Stimulated activated CD8-positive, alpha-beta memory T cell treated with anti-CD3 and anti-CD28 coated beads, Interleukin-7, amount 100 ng/mL, for 1 hour (primary cell): ENCODE data around the gene KCP.

Source experiments
- DNase-seq, 2 donors: peaks; one replicate each; pipeline ENCODE4 v3.0.0-alpha.2; 2020; ENCODE audit warnings: low read depth in 2 of 2

Gene KCP

GRCh38 chr7:128939075-128939860 is 28.8 kb upstream of the KCP start:
- no peak for DNase-seq

GRCh38 chr7:128938544-128939074 is 28.1 kb upstream of the KCP start:
- no peak for DNase-seq

DNA sequence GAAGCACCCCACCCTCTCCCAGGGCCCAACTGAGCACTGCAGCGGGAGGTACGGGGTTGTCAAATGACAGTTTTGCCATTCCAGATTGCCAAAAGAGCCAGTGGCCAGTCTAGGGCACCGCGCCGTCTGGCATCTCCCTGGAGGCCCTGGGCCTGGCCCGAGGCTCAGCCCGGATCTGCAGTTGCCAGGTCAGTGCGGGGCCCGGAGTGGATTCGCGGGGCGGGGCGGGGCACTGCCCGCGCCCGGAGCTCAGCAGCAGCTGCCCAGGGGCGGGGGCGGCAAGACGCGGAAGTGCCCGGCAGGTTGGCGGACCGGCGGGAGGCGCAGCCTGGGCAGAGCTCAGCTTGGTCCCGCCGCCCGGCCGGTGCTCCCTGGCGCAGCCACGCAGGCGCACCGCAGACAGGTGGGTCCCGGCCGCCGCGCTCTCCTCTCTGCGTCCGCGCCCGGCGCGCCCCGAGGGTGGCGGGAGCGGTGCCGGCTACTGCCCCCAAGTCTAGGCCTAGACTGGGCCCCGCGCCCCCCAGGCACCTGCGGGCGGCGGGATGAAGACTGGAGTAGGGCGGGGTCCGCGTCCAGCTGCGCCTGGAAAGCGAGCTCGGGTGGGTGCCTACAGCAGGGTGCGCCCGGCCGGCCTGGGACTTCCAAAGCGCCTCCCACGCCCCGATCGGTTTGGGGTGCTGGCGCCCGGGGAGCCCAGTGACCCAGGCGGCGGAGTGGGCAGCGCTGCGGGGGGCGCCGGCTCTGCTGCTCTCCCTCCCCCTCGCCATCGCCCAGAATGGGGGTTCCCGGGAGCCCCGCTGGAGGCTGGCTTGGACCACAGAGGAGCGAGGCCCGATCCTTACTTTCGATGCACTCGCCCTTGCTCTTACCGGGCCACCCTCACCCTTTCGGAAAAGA is 27.4 kb upstream of the KCP start, which contains the start of gene IRF5:
IRF5 (plus strand) TSS at position 281 of the 897 bp plus-strand sequence. CDS start 4,155 bp downstream, outside the sequence.
- DNase-seq, result no peak

DNA sequence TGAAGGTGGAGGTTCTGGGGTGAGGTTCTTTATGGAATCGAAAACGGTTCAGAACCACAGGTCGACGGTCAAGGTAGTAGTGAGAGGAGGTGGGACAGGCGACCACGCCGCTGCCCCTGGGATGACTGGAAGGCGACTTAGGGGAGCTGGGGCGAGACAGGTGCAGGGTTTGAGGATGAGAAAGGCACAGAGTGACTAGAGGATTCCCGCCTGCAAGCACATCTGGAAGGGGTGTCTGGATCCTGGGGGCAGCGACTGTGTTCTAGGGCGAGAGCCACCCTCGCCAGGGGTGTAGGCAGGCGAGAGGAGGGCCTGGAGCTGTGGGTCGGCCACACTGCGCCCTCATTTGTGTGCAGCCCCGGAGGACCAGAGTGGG is 26.8 kb upstream of the KCP start:
- no peak for DNase-seq

GRCh38 chr7:128936798-128937197 is 26.3 kb upstream of the KCP start:
- DNase-seq, result no peak

DNA sequence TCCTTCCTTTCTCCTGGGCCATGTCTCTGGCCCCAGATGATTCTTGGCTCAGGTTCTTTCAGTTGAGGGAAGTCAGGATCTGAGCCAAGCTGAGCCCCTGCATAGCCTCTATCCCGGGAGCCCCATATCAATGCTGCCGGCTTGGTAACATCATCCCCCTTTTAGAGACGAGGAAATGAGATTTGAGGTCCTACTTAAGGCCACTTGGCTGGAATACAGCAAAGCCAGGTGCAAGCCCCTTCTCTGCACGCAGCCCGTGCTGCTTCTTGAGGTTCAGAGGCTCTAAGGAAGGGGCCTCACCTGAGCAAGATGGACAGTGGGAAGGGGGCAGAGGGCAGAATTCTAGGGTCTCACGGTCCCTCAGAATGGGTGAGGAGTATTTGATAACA is 24.8 kb upstream of the KCP start:
- no peak for DNase-seq

DNA sequence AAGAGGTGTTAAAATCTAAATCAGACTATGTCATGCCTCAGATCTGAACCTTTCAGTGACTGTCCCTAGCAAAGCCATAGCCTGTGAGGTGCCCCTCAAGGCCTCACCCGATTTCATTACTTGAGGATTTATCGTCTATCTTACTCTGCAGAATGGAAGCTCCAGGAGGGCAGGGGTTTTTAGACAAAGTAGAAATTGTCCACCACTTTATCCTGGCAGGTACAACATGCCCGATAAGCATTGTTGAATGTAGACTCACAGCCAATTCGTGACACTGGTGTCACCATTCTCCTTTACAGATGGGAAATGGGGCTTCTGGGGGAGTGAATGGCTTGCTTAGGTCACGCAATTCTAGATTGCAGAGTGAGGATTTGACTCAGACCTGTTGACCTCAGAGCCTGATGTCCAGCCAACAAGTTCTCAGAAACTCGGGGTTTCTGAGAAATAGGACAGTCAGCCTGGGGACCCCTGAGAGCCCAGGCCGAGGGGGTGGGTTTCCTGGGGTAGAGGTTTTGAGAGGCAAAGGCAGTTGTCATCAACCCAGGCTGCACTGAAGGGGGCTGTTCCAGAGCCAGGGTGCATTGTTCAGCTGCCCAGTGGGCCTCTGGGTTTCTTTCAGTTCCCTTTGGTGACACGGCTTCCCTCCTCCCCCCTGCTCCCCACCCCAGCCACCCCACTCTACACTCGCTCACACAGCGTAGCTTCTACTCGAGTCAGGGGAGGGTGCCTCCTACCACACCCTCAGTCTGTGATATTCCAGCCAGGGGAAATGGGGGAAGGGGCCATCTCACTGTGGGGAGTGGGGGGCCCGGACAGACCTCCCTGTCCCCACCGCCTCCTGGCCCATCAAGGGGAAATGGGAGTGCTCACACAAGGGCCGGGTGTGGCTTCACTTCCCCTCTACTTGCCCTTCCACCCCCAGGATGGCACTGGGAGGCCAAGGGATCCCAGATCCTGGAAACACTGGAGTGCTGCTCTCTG is 24.1 kb upstream of the KCP start:
- DNase-seq, result no peak

- DNase-seq, result no peak
These were observed 22.8 kb upstream of the KCP start for GRCh38 chr7:128933180-128933891.

GRCh38 chr7:128932862-128933179 is 22.3 kb upstream of the KCP start:
- DNase-seq, result no peak

DNA sequence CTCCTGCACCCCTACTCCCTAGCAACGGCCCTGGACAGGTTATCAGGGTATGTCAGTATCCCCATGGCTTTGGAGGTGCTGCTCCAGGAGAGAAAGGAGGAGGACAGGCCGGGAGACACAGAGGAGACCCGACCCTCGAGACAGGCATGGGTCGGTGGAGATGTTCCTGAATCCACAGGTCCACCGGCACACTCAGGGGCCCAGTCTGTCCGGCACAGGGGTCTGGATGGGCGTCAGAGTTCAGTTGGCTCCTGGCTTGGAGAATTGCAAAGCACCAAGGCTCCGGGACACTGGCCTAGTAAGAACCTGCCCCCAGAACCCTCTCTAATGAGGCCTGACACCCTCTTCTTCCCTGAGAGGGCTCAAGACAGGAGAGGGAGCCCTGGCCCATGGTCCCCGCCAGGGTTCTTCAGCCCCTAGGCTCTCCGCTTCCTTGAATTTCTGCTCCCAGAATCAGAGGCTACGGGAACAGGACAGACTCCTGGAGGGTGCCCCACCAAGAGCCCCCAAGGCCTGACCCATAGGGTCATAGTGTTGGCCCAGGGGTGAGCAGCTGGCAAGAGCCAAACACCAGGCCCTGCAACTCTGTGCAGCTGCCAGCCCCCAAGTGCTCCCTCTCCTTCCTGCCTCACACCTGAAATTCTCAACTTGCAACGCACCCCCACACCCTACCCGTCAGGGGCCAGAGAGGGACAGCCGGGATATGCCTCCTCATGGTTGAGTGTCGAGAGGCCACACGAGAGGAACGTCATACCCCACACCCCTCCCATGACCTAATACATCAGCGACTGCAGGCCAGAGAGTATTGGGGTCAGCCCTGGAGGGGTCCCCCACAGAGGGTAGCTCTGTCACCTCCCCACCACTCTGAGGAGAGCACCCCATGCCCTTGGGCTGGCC is 21.7 kb upstream of the KCP start:
- no peak for DNase-seq

GRCh38 chr7:128931190-128931798 is 20.8 kb upstream of the KCP start:
- no peak for DNase-seq

DNA sequence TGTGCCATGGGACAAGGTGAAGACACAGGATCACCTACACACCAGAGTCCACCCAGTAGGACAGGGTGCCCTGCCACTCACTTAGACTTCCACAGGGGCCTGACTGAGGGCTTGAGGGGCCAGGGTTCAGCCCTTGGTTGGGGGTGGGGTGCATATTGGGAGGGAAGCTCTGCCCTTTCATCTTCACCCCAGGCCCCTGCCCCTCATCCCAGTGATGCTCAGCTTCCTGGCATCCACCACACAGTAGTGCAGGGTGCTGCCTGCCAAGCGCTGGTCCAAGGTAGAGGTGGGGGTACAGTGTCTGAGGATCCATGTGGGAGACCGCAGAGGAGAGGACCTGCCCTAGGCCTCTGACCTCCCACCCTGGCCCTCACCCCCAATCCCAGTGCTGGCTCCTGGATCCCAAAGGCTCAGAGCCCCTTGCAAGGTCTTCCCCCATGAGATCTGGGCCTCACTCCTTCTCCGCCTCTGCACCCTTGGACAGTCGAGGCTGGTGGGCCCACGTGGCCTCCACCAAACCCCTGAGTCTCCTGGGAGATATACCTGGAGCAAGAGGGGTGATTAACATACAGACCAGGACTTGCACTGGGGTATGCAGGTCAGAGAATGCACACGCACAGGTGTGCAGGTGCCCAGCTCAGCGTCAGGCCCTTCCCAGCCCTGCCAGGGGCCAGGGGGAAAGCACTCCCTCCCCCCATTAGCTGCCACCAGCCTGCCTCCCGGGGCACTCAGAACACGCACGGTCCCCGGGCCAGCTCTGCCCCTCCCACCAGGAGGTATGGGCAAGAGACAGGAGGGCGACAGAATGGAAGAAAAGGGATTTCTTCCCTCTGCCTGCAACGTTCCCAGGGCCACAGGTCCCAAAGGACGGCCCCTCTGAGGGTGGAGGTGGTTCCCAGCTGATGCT is 18.6 kb upstream of the KCP start:
- no peak for DNase-seq

DNA sequence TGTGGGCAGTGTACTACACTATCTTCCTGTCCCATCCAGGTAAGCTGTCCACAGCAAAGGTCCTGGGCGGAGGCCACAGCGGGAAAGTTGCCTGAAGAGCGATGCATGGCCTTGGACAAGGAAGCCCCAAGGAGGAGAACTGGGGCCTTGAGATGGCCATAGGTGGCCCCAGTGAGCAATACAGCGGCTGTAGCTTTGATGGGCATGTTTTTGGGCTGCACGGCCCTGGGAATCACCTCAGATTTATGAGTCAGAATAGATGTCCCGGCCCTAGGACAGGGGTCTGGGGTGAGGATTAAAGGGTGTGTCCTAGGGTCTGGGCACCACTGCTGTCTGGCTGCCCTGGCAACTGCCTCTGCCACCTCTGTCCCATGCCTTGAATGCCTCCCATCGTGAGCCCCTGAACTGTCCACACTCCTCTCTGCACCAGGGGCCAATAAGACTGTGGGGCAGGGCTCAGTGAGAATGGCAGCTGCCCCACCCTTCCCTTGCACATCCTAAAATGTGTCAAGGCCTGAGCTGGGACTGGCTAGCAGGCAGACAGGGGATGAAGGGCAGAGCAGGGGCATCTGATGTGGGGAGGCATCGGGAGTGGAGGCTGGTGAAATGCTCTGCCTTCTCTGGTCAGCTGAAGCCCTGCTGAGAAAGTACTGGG is 17.8 kb upstream of the KCP start:
- no peak for DNase-seq

DNA sequence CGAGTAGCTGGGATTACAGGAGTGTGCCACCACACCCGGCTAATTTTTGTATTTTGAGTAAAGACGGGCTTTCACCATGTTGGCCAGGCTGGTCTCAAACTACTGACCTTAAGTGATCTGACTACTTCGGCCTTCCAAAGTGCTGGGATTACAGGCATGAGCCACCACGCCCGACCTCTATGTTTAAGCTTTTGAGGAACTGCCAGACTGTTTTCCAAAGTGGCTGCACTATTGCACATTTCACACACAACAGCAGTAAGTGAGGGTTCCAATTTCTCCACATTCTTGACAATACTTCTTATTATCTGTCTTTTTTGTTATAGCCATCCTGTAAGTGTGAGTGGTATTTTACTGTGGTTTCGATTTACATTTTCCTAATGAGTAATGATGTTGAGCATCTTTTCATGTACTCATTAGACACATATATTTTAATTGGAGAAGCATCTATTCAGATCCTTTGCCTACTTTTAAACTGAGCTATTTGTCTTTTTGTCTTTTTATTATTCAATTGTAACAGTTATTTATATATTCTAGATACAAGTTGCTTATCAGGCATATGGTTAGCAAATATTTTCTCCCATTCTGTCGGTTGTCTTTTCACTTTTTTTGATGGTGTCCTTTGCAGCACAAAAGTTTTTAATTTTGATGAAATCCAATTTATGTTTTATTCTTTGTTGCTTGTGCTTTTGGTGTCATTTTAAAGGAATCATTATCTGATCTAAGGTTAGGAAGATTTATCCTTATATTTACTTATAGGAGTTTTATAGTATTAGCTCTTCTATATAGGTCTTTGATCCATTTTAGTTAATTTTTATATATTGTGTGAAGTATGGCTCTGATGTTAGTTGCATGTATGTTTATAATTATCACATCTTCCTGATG is 14.4 kb upstream of the KCP start:
- no peak for DNase-seq

DNA sequence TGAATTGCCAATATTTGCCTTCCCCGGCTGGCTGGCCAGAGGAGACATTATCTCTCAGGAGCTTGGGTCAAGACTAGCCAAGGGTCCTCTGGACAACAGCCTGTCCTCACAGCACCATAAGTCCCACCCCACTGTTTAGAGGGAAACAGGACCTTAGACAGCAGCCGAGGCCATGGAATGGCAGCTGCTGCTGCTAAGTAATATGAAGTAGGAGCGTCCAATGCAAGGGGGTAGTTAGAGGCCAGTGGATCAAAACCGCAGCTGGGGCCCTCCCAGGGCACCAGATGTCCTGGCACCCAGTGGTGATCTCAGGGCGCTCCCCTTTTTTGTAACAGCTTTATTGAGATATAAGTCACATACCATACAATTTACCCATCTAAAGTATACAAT is 12.9 kb upstream of the KCP start:
- no peak for DNase-seq

DNA sequence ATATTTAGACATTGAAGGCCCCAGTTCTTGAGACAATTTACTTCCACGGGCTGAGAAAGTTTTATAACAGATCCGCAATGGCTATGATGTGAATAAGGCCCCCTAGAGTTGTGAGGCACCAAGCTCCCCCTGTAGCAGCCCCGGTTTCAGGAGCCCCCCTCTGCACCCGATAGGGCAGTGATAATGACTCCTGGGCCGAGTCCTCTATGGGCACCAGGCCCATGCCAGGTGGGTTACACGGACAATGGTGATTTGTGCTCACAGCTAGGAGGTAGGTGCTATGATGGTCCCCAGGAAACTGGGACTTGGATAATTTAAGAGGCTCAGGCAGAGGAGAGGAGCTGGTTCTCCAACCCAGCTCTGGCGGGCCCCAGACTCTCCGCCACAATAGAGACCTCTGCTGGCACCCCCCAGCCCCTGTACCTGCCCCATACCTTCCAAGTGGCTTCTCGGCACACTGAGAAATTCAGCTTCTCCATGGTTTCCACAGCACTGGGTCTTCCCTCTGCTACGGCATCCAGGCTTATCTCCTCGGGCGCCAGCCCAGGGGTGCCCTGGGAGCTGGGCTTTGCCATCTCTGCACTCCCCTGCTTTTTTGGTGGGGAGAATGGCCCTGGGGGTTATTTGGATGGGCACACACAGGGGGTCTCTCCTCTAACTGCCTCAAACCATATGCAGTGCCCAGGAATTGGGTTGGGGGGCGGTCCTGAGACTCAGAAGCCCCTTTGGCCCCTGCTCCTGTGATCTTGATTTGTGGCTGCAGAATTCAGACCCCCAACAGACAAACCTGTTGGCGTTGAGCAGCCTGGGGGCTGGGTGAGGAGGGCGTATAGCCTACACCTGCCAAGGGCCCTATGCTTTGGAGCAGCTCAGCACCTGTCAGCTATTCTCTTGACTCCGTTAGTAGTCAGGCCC is 12.2 kb upstream of the KCP start:
- no peak for DNase-seq
